GM21717 (cell line): Measurements from ENCODE around the gene C14orf180.

Experiments
- ATAC-seq: cut with Tn5 transposase; IDR thresholded peaks from one replicate; pipeline ENCODE4 v1.9.1; 2021; ENCODE audit warnings: mild to moderate bottlenecking, moderate library complexity; ENCODE audit not compliant: unreplicated experiment

Gene C14orf180

GRCh38 chr14:104579507-104579906 lies at the start of gene C14orf180:
Gene C14orf180 (plus strand): TSS chr14:104579764. CDS start chr14:104586431, 6,667 bp downstream.
- ATAC-seq, result no peak

DNA sequence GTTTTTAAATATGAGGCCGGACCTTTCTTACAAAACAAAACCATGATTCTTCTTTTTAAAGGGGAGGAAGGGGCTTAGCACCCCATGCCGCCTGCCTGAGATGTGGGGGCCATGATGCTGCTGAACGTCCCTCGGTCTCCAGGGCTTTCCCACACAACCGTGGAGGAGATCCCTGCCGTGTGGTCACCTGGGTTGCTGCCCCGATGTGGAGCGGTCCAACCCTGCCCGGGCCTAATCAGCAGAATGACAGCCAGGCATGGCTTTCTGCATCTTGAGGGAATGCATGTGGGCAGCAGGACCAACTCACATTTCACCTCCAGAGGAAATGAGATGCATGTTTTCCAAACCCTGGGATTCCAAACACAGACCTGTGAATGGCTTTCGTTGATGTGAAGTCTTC lies 48.9 kb upstream of the C14orf180 start:
- no peak for ATAC-seq

DNA sequence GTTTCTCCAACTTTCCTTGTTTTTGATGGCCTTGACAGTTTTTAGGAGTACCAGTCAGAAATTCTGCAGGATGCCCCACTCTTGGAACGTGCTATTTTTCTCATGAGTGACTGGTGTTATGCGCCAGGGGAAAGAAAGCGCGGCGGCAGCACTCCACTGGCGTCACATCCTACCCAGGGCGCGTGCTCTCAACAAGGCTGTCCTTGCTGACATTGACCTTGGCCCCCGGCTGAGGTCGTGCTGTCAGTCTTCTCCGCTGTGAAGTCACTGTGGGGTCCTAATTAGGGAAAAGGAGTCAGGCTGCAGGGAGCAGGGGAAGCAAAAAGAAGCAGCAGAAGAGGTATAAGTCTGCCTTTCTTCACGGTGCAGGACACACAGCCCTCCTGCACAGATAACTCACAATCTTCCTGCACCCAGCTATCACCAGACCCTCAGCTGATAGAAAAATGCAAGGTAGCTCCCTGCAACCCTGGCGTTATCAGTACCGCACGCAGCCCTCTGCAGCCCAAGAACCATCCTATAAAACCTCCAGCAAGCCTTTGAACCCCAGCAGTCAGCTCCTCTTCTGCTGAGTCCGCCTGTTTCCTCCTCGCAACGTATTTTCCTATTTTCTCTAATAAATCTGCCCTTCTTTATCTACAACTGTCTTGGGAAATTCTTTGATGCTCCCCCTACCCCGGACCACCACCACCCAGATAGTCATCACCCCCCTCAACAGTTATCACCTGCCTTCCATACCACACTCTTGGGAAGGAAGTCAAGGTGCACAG lies 48.0 kb upstream of the C14orf180 start:
- no peak for ATAC-seq

GRCh38 chr14:104532191-104532555 lies 47.4 kb upstream of the C14orf180 start:
- ATAC-seq, result no peak

DNA sequence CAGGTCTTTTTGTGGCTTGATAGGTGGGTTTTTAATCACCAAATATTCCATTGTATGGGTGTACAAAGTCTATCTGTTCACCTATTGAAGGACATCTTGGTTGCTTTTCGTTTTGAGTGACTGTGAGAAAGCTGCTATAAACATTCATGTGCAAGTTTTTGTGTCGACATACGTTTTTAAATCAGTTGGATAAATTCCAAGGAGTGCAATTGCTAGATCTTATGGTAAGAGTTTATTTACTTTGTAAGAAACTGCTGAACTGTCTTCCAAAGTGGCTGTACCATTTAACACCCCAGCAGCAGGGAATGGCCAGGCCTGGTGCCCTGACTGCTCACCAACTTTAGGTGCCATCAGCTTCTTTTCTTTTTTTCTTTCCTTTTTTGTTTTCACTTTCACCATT lies 45.5 kb upstream of the C14orf180 start:
- no peak for ATAC-seq

DNA sequence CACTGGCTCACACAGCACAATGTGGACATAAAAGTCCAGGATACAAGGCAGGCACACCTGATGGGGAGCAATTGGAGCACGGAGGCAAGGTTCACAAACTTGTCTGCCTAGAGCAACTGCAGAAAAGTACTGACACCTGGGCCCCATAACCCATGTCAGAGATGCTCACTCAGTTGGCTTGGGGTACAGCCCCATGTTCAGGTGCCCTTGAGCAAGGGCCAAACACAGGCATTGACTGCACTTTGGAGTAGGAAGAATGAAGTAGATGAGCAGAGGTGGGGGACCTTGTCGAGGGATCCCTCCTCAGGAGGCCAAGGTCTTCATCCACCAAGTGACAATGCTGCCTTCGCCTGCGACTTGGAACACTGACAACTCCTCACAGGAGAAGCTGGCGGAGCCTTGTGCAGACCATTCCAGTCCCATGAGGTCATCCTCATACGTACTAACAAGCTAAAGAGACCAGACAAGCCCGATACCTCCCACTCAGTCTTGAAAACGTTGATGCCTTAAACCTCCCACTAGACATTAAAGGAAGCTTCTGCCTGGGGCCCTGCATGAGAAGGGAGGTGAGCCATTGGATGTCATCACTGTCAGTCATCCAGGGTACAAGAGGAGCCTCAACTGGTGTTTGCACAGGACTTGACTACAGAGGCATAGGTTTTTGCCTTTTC lies 42.5 kb upstream of the C14orf180 start:
- no peak for ATAC-seq

DNA sequence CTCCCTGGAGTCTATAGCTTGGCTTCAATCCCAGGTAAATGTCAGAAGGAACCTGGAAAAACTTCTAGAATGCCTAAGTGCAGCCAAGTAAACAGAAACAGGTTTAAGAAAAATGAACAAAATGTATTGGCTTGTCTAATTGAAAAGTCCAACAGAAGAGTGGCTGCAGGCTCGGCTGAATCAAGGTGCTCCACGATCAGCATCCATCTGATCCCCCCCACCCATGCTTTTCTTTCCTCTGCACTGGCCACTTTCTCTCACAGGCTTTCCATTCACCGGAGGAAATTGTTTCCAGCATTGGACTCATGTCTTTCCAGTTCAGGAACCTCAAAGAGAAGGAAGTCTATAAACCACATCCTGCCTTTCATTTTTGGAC lies 42.0 kb upstream of the C14orf180 start:
- no peak for ATAC-seq

- no peak for ATAC-seq
Measured at GRCh38 chr14:104541905-104542465, 37.6 kb upstream of the C14orf180 start.

- ATAC-seq, result no peak
Measured at GRCh38 chr14:104542871-104543830, 36.4 kb upstream of the C14orf180 start.

DNA sequence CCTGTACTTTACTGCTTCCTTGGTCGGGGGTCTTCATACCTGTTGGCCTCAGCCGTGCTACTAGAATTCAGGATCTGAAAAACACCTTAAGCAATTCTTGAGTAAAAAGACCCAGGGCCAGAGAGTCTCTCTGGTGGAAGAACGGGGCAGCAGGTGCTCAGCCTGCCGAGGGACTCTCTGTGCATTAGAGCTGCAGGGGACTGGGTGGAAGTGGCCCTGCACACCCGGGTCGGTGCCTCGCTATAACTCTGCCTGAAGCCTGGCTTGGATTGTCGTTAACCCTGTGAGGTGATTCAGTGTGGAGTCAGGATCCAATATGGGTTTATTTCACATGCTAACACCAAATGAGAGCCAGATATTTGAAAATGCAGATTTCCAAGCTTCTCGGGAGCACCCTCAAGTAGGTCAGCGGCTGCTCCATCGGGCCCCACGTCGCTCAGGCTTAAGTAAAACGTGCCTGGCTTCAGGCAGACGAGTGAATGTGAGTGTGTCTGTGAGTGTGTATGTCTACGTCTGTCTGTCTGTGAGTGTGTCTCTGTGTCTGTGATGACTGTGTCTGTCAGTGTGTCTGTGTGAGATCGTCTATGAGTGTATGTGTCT lies 35.1 kb upstream of the C14orf180 start:
- ATAC-seq, result no peak

GRCh38 chr14:104545151-104545941 lies 34.2 kb upstream of the C14orf180 start:
- no peak for ATAC-seq

GRCh38 chr14:104545942-104546501 lies 33.5 kb upstream of the C14orf180 start:
- ATAC-seq, result no peak

DNA sequence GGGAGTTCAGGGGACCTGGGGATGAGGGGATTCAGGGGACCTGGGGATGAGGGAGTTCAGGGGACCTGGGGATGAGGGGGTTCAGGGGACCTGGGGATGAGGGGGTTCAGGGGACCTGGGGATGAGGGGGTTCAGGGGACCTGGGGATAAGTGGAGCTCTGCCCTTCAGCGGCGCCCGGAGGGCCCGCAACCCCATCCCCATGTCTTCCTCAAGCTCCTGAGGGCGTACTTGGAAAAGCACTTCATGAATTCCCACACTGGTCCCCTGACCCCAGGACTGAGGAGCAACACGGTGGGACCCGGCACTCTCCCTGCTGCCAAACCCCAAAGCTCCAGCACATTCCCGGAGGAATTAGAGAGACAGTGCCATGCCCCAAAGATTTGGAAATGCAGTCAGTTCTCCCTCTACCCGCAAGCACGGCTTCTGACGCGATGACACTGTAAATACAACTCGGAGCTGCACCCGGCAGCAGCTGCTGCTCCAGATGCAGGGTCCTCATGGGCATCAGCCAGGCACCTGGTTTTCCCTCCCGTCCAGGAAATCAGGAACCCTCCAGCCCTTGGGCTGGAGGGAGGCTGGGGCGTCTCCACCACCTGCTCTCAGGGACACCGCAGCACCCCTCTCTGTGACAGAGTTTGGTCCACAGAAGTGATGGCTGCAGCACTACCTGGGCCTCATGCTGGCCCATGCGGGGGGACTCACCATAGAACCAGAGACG lies 32.8 kb upstream of the C14orf180 start:
- ATAC-seq, result no peak

DNA sequence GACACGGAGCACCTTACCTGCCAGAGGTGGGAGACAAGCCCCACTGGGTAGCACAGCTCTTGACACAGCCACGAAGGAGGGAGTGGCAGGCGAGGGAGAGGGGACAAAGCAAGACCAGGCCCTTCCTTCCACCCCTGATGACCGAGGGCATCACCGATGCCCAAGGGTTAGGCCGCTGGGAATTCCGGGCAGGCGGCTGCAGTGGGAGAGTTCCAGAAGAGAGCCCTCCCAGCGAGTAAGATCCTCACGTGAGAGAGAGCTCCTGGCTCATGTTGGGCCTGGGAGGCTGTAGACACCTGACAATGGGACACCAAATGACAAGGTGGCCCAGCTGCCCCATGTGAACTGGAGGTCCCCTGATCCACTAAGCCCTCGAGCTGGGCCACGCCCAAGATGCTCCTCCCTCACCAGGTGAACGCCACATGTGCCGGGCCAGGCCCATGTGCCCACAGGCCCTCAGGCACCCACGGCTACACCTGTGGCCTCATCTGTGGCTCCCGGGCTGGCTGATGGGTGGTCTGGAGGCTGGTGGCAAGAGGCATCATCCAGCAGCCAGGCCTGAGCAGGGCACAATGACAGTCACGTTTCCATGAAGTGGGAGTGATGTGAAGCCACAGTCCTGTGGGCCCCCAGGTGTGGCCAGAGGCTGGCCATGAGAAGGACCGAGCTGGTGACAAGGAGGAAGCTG lies 32.1 kb upstream of the C14orf180 start:
- ATAC-seq, result no peak

GRCh38 chr14:104547998-104548700 lies 31.4 kb upstream of the C14orf180 start:
- no peak for ATAC-seq

GRCh38 chr14:104548802-104549535 lies 30.6 kb upstream of the C14orf180 start:
- no peak for ATAC-seq
